ENCODE measurements around the gene TYRO3. TPM values are rescaled to one million over a fixed set of nuclear protein-coding genes. Genes with fewer than 3 reads are reported as not detected.
"Not testable (repeated sequence)": the region's sequence is repeated elsewhere in the genome, so short reads cannot be mapped to it uniquely, and the experiment has no call there.

Gene TYRO3
- total and polyA plus RNA-seq, 2 of the 13 experiments (the other 11 are each of a cell fraction or from before 2014, with no cell fraction given) = 24.0 to 43.6 TPM

- Histone ChIP-seq H3K4me1 (ENCODE audit: insufficient read depth, low read length) (peaks cover 29% of the 10 kb centered on the region), H3K4me2 (ENCODE audit: low read depth, low read length) (peak overlapping the region; percentile 21)
- WGBS (ENCODE audit: low lambda C conversion rate) = 4% methylated on average over 6 of the region's 6 CpGs
- BruUV-seq (replicated peaks); FAIRE-seq; H3K79me2 ChIP-seq (ENCODE audit: insufficient read depth, low read length); H3K9ac ChIP-seq (ENCODE audit: insufficient read depth, low read depth, low read length); ATAC-seq; H3K27ac ChIP-seq (ENCODE audit: extremely low read length, insufficient read depth, low read length); H3K36me3 ChIP-seq (replicated peaks in 1 of 2; ENCODE audit: control insufficient read depth in 1 of 2, insufficient read depth in 2 of 2, low read length in 2 of 2); H3K4me3 ChIP-seq (replicated peaks in 1 of 3; ENCODE audit: insufficient read depth in 1 of 3, low read depth in 2 of 3, low read length in 3 of 3); H4K20me1 ChIP-seq (ENCODE audit: insufficient read depth, low read length); H3K9me3 ChIP-seq (ENCODE audit: low read length); in situ Hi-C loops (cut with HindIII; ENCODE audit: extremely low pct_ligation_motif_present, low pct_unique_long_range_greater_than_20kb); H2AFZ ChIP-seq (ENCODE audit: low read length); CTCF ChIA-PET (ENCODE audit: low intra/inter-chr PET ratio, low total read pairs); H3K27me3 ChIP-seq (ENCODE audit: control insufficient read depth in 1 of 2, insufficient read depth in 2 of 2, low read length in 2 of 2); TF ChIP-seq SOX6 (IDR thresholded peaks at IDR 0.05): not testable (repeated sequence)
- POLR2A ChIA-PET = interaction anchor here (0.9 to 1.4 kb wide), 3 partner anchors 14 to 33 kb away, joined by 3 to 13 read pairs (median 5); no protein-coding TSS in a partner anchor
- intact Hi-C loops (cut with micrococcal nuclease; ENCODE audit: unreplicated experiment) = loop anchor here (2.0 kb wide), 1 partner anchor 14 kb away; no protein-coding TSS in a partner anchor
- TF ChIP-seq GATAD2A (CRISPR knock-in tag; IDR thresholded peaks at IDR 0.05) = 0 out of 2 replicates have a peak, but pooled peaks have one; percentile 35
- 0 out of 2 replicates have a peak, but pooled peaks have one; percentile 19 for TF ChIP-seq TCF7 (IDR thresholded peaks at IDR 0.05; ENCODE audit: low read depth)
- 0 out of 2 replicates have a peak, but pooled peaks have one; percentile 23 for TF ChIP-seq SOX13 (IDR thresholded peaks at IDR 0.05)
- peak in 1 of 2 experiments; percentile 73; a peak in 2 of 4 replicates for TF ChIP-seq SOX13 (CRISPR knock-in tag; conservative IDR thresholded peaks at IDR 0.05 in 1 of 2, IDR thresholded peaks at IDR 0.05 in 1 of 2)
- TF ChIP-seq PATZ1 (CRISPR knock-in tag; IDR thresholded peaks at IDR 0.05) = peak; percentile 36; the same call in 1 of the 2 replicates
- TF ChIP-seq SOX5 (CRISPR knock-in tag; IDR thresholded peaks at IDR 0.05; ENCODE audit: borderline replicate concordance) = peak; percentile 51; the same call in 1 of the 2 replicates
- TF ChIP-seq SOX6 (CRISPR knock-in tag; IDR thresholded peaks at IDR 0.05) = peak; percentile 65; the same call in 1 of the 2 replicates
- peak; percentile 49 for DNase-seq (ENCODE audit: low spot score)
Measured at GRCh38 chr15:41591217-41591616, 32.2 kb downstream of the TYRO3 start.

DNA sequence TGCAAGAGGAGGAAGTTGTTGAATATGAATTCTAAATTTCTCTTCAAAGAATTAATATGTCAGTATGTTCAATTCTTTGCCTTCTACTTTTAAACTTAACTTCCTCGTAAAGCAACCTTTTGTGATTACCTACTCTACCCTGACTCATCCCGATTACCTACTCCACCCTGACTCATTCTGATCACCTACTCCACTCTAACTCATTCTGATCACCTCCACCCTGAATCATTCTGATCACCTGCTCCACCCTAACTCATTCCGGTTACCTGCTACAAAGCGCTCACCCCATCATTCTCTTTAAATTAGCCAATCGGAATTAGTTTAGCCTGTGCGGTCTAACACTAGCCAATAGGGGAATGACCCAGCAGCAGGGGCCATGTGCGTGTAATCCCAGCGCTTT lies 33.7 kb downstream of the TYRO3 start:
- FAIRE-seq = not testable (repeated sequence)

More for the DNA sequence above, 33.7 kb downstream of the TYRO3 start:
- ATAC-seq; H3K79me2 ChIP-seq (ENCODE audit: insufficient read depth, low read length); intact Hi-C loops (cut with micrococcal nuclease; ENCODE audit: unreplicated experiment); POLR2A ChIA-PET; DNase-seq (ENCODE audit: low spot score); H3K4me3 ChIP-seq (replicated peaks in 1 of 3; ENCODE audit: insufficient read depth in 1 of 3, low read depth in 2 of 3, low read length in 3 of 3); H3K4me2 ChIP-seq (ENCODE audit: low read depth, low read length); BruUV-seq (replicated peaks); H3K9me3 ChIP-seq (ENCODE audit: low read length); H3K27me3 ChIP-seq (ENCODE audit: control insufficient read depth in 1 of 2, insufficient read depth in 2 of 2, low read length in 2 of 2); H4K20me1 ChIP-seq (ENCODE audit: insufficient read depth, low read length); H2AFZ ChIP-seq (ENCODE audit: low read length); H3K27ac ChIP-seq (ENCODE audit: extremely low read length, insufficient read depth, low read length); in situ Hi-C loops (cut with HindIII; ENCODE audit: extremely low pct_ligation_motif_present, low pct_unique_long_range_greater_than_20kb); H3K9ac ChIP-seq (ENCODE audit: insufficient read depth, low read depth, low read length); CTCF ChIA-PET (ENCODE audit: low intra/inter-chr PET ratio, low total read pairs); H3K36me3 ChIP-seq (replicated peaks in 1 of 2; ENCODE audit: control insufficient read depth in 1 of 2, insufficient read depth in 2 of 2, low read length in 2 of 2): not testable (repeated sequence)
- WGBS (ENCODE audit: low lambda C conversion rate) = 83% methylated on average over 8 of the region's 8 CpGs
- peaks cover 29% of the 10 kb centered on the region for H3K4me1 ChIP-seq (ENCODE audit: insufficient read depth, low read length)

Data from HepG2 (cell line).